Stimulated activated CD8-positive, alpha-beta memory T cell treated with anti-CD3 and anti-CD28 coated beads, Interleukin-2, amount 100 ng/mL, for 48 hours (primary cell): Measurements from ENCODE around the gene FAM237B.

Source experiments
- DNase-seq, 2 donors: peaks; one replicate each; pipeline ENCODE4 v3.0.0-alpha.2; 2020; ENCODE audit warnings: low read depth in 2 of 2

The FAM237B gene

GRCh38 chr7:90290244-90291113 lies 30.6 kb downstream of the FAM237B start:
- DNase-seq, result no peak

- no peak for DNase-seq
Observed at GRCh38 chr7:90288154-90288553, 33.0 kb downstream of the FAM237B start.

- no peak for DNase-seq
Observed at GRCh38 chr7:90276033-90276728, 44.9 kb downstream of the FAM237B start.

- no peak for DNase-seq
Observed at GRCh38 chr7:90274161-90274560, 46.9 kb downstream of the FAM237B start.

GRCh38 chr7:90272242-90272641 lies 48.9 kb downstream of the FAM237B start:
- no peak for DNase-seq

GRCh38 chr7:90271753-90272152 lies 49.4 kb downstream of the FAM237B start:
- DNase-seq, result no peak

GRCh38 chr7:90270431-90271178 lies 50.5 kb downstream of the FAM237B start:
- DNase-seq, result no peak

- DNase-seq, result no peak
Observed at GRCh38 chr7:90269163-90269562, 51.9 kb downstream of the FAM237B start.

- DNase-seq, result no peak
Observed at GRCh38 chr7:90267263-90267858, 53.7 kb downstream of the FAM237B start.

GRCh38 chr7:90266808-90267207 lies 54.3 kb downstream of the FAM237B start:
- no peak for DNase-seq
